AML-193 (cell line): ENCODE measurements around the gene DPP3.
"Not testable (repeated sequence)": the region's sequence is repeated elsewhere in the genome, so short reads cannot be mapped to it uniquely, and the experiment has no call there.

Experiments used
- DNase-seq, 2 experiments: peaks; one replicate each; lab custom pipeline; 2025; lab: John Stamatoyannopoulos, UW

Gene DPP3

GRCh38 chr11:66480117-66480938, at the start of gene DPP3:
Gene DPP3 (plus strand): TSS chr11:66480434. CDS start chr11:66482201, 1,767 bp downstream.
- peak; percentile 93 to 94 for DNase-seq

GRCh38 chr11:66431287-66431686, 48.9 kb upstream of the DPP3 start:
- not testable (repeated sequence) for DNase-seq

- DNase-seq, result not testable (repeated sequence)
These were observed 48.3 kb upstream of the DPP3 start for GRCh38 chr11:66431871-66432329.

- DNase-seq, result peak; percentile 32 to 43
These were observed 47.6 kb upstream of the DPP3 start for GRCh38 chr11:66432597-66432996.

- no peak for DNase-seq
These were observed 42.2 kb upstream of the DPP3 start for GRCh38 chr11:66437979-66438503.

GRCh38 chr11:66438504-66439466, 41.4 kb upstream of the DPP3 start, which contains the start of gene MRPL11:
Gene MRPL11 (minus strand): TSS chr11:66438848. CDS start chr11:66438754, 94 bp downstream.
- DNase-seq, result peak; percentile 85 to 90

GRCh38 chr11:66440101-66440939, 39.9 kb upstream of the DPP3 start:
- DNase-seq, result not testable (repeated sequence)

GRCh38 chr11:66440940-66441282, 39.3 kb upstream of the DPP3 start:
- not testable (repeated sequence) for DNase-seq

- peak; percentile 94 to 96 for DNase-seq
These were observed 36.6 kb upstream of the DPP3 start for GRCh38 chr11:66443602-66444001.

GRCh38 chr11:66447012-66447411, 33.2 kb upstream of the DPP3 start:
- no peak for DNase-seq

GRCh38 chr11:66448523-66448922, 31.7 kb upstream of the DPP3 start:
- peak; percentile 3 to 15 for DNase-seq

GRCh38 chr11:66450560-66450959, 29.7 kb upstream of the DPP3 start:
- DNase-seq, result peak in 1 of 2 experiments; percentile 13

GRCh38 chr11:66451663-66452062, 28.6 kb upstream of the DPP3 start:
- DNase-seq, result no peak

- DNase-seq, result no peak
These were observed 26.0 kb upstream of the DPP3 start for GRCh38 chr11:66454247-66454646.

GRCh38 chr11:66454828-66455227, 25.4 kb upstream of the DPP3 start:
- DNase-seq, result no peak

- DNase-seq, result peak in 1 of 2 experiments; percentile 21
These were observed 22.4 kb upstream of the DPP3 start for GRCh38 chr11:66457826-66458225.

- DNase-seq, result no peak
These were observed 21.0 kb upstream of the DPP3 start for GRCh38 chr11:66459138-66459778.

- DNase-seq, result no peak
These were observed 18.2 kb upstream of the DPP3 start for GRCh38 chr11:66462010-66462409.

GRCh38 chr11:66462911-66463310, 17.3 kb upstream of the DPP3 start:
- DNase-seq, result no peak

GRCh38 chr11:66464116-66464515, 16.1 kb upstream of the DPP3 start:
- not testable (repeated sequence) for DNase-seq

- no peak for DNase-seq
These were observed 15.3 kb upstream of the DPP3 start for GRCh38 chr11:66464916-66465315.
